GM12878 (cell line): Measurements from ENCODE around the gene ANKRD44. TPM values are rescaled to one million over a fixed set of nuclear protein-coding genes. Genes with fewer than 3 reads are reported as not detected.
A peak's percentile ranks its signal among the peaks of the same experiment; 100 is the strongest.

Source experiments
- ATAC-seq: fragments of 200-7000 bp; cut with Tn5 transposase; 3 replicates; pipeline ENCODE4 v1.9.1; 2020; ENCODE audit warnings: mild to moderate bottlenecking, moderate library complexity
- BruUV-seq: library from RNA; stranded (reverse); fragments of 400-500 nt; replicated peaks from 2 replicates; lab custom pipeline; 2021; lab: Mats Ljungman, UMichigan
- CTCF ChIA-PET: fragments of 300-600 bp; sonication (Branson Sonifier 250); formaldehyde crosslinking; extraction: SDS; loops from one replicate; lab custom pipeline; 2021; ENCODE audit warnings: inconsistent platforms; lab: Yijun Ruan, JAX
- POLR2A ChIA-PET: fragments of 350-600 bp; formaldehyde crosslinking; extraction: SDS; loops from one replicate; lab custom pipeline; 2021; ENCODE audit warnings: inconsistent platforms; lab: Charles Lee
- RAD21 ChIA-PET: fragments of 300-600 bp; sonication (Branson Sonifier 250); formaldehyde crosslinking; loops from one replicate; lab custom pipeline; 2023; ENCODE audit warnings: antibody characterized with exemption; ENCODE audit not compliant: unreplicated experiment; lab: Charles Lee
- SMC1A ChIA-PET: fragments of 300-600 bp; sonication (Branson Sonifier 250); formaldehyde crosslinking; loops from one replicate; lab custom pipeline; 2023; ENCODE audit not compliant: unreplicated experiment, uncharacterized antibody; lab: Charles Lee
- DNase-seq: peaks from one replicate; pipeline ENCODE4 v3.0.0-alpha.2; 2011; ENCODE audit warnings: low read depth, low spot score
- FAIRE-seq: peaks from 3 replicates; lab custom pipeline; 2011; peaks lifted over from hg19 to GRCh38; lab: Jason Lieb, UNC
- H2AFZ ChIP-seq: 2 replicates; pipeline ENCODE4 v1.6.0; 2011; ENCODE audit warnings: low read depth, low read length, control low read depth; ENCODE audit not compliant: control insufficient read depth
- H3K27ac ChIP-seq: 2 replicates; pipeline ENCODE4 v1.5.1; 2011; ENCODE audit warnings: control low read depth; ENCODE audit not compliant: control insufficient read depth, insufficient read depth
- H3K27me3 ChIP-seq, 2 experiments: replicated peaks in 1 of 2; 2 replicates each; pipeline versions ENCODE4 v1.6.0 to v1.6.1; 2011; ENCODE audit warnings: low read length in 1 of 2; ENCODE audit not compliant: control insufficient read depth in 2 of 2, insufficient read depth in 2 of 2
- H3K36me3 ChIP-seq, 2 experiments: 2 replicates each; pipeline ENCODE4 v1.5.1; 2011; ENCODE audit warnings: low read length in 1 of 2; ENCODE audit not compliant: control insufficient read depth in 2 of 2, insufficient read depth in 2 of 2
- H3K4me1 ChIP-seq: 2 replicates; pipeline ENCODE4 v1.6.1; 2011; ENCODE audit warnings: mild to moderate bottlenecking, low read length, moderate library complexity, mixed read lengths; ENCODE audit not compliant: control insufficient read depth, insufficient read depth
- H3K4me2 ChIP-seq: 2 replicates; pipeline ENCODE4 v1.6.0; 2011; ENCODE audit warnings: control low read depth; ENCODE audit not compliant: control insufficient read depth, insufficient read depth
- H3K4me3 ChIP-seq: fragments of 200-600 bp; sonication (generic); 2 replicates; pipeline ENCODE4 v1.5.1; 2016
- H3K79me2 ChIP-seq: 2 replicates; pipeline ENCODE4 v1.6.0; 2011; ENCODE audit warnings: low read length; ENCODE audit not compliant: control insufficient read depth, insufficient read depth
- H3K9ac ChIP-seq: 2 replicates; pipeline ENCODE4 v1.8.0; 2011; ENCODE audit warnings: low read length, control low read depth, mixed read lengths; ENCODE audit not compliant: control insufficient read depth, insufficient read depth
- H3K9me3 ChIP-seq: replicated peaks from 3 replicates; pipeline ENCODE4 v1.5.1; 2011; ENCODE audit warnings: mild to moderate bottlenecking, low read length; ENCODE audit not compliant: control insufficient read depth, insufficient read depth
- H4K20me1 ChIP-seq: 2 replicates; pipeline ENCODE4 v1.6.0; 2011; ENCODE audit not compliant: control insufficient read depth, insufficient read depth
- ATF7 ChIP-seq: fragments of 450-650 bp; IDR thresholded peaks from 2 replicates; pipeline ENCODE4 v1.6.1; 2016; ENCODE audit warnings: low read depth, mild to moderate bottlenecking
- EGR1 ChIP-seq, 2 experiments: IDR thresholded peaks; 1 replicate in 1 of 2; 2 replicates in 1 of 2; pipeline ENCODE4 v1.6.1; 2011 to 2012; ENCODE audit warnings: low read depth in 2 of 2, low read length in 2 of 2, borderline replicate concordance in 1 of 2, mild to moderate bottlenecking in 1 of 2, moderate library complexity in 1 of 2
- ETV6 ChIP-seq, 2 experiments: fragments of 450-650 bp in 1 of 2; IDR thresholded peaks in 1 of 2; conservative IDR thresholded peaks in 1 of 2; 2 replicates each; pipeline ENCODE4 v1.6.1; 2014; ENCODE audit warnings: antibody characterized with exemption in 1 of 2, borderline replicate concordance in 1 of 2, low read depth in 1 of 2, mild to moderate bottlenecking in 1 of 2, moderate library complexity in 1 of 2
- EZH2 ChIP-seq: IDR thresholded peaks from 2 replicates; pipeline ENCODE4 v1.6.1; 2012; ENCODE audit warnings: low read depth, mild to moderate bottlenecking, control low read depth, inconsistent platforms, low read length, borderline replicate concordance; ENCODE audit not compliant: control insufficient read depth
- PAX5 ChIP-seq: IDR thresholded peaks from 2 replicates; pipeline ENCODE4 v1.6.1; 2011; ENCODE audit warnings: low read depth, low read length, borderline replicate concordance
- RAD51 ChIP-seq: fragments of 450-650 bp; IDR thresholded peaks from 2 replicates; pipeline ENCODE4 v1.6.1; 2016; ENCODE audit warnings: moderate library complexity, mild to moderate bottlenecking, inconsistent platforms
- RCOR1 ChIP-seq: conservative IDR thresholded peaks from 2 replicates; pipeline ENCODE4 v1.6.1; 2012; ENCODE audit warnings: low read depth, low read length, improper control_type of control experiment
- RUNX3 ChIP-seq: IDR thresholded peaks from 2 replicates; pipeline ENCODE4 v1.6.1; 2012; ENCODE audit warnings: low read length, inconsistent platforms
- SMC3 ChIP-seq: IDR thresholded peaks from 2 replicates; pipeline ENCODE4 v1.6.1; 2011; ENCODE audit warnings: low read length, improper control_type of control experiment, borderline replicate concordance
- SPI1 ChIP-seq: IDR thresholded peaks from 2 replicates; pipeline ENCODE4 v1.6.1; 2011; ENCODE audit warnings: low read depth, mild to moderate bottlenecking, low read length, moderate library complexity, borderline replicate concordance; ENCODE audit not compliant: insufficient read depth
- STAT1 ChIP-seq: fragments of 450-650 bp; conservative IDR thresholded peaks from 2 replicates; pipeline ENCODE4 v1.6.1; 2014; ENCODE audit warnings: antibody characterized with exemption, mild to moderate bottlenecking
- SUPT20H ChIP-seq: IDR thresholded peaks from 2 replicates; pipeline ENCODE4 v1.6.1; 2011; ENCODE audit warnings: low read depth, mild to moderate bottlenecking, low read length, moderate library complexity, borderline replicate concordance; ENCODE audit not compliant: control insufficient read depth
- ZBED1 ChIP-seq: IDR thresholded peaks from 2 replicates; pipeline ENCODE4 v1.6.1; 2016; ENCODE audit warnings: borderline replicate concordance
- ZSCAN29 ChIP-seq: fragments of 450-650 bp; IDR thresholded peaks from 2 replicates; pipeline ENCODE4 v1.6.1; 2017; ENCODE audit warnings: mild to moderate bottlenecking, moderate library complexity
- WGBS: methylation state at CpG from one replicate; pipeline ENCODE4 v1.1.6; 2016; ENCODE audit warnings: low lambda C conversion rate; ENCODE audit not compliant: insufficient replicate concordance, insufficient coverage; ENCODE audit errors: missing lambda C conversion rate; 5-methylcytosine and 5-hydroxymethylcytosine counted together
- in situ Hi-C: fragments of 300-500 bp; cut with MboI; formaldehyde crosslinking; loops from 9 replicates; pipeline ENCODE4 v1.14.3; 2018; ENCODE audit warnings: mixed read lengths
- intact Hi-C: fragments of 100-400 bp; cut with micrococcal nuclease; formaldehyde crosslinking; loops from one replicate; pipeline ENCODE4 v1.14.2; 2022; ENCODE audit not compliant: unreplicated experiment
- polyA plus RNA-seq, 11 experiments: library from polyadenylated mRNA; depleted of rRNA in 4 of 11; unstranded in 6 of 11; stranded (reverse) in 5 of 11; fragments of >200 nt; fragmentation: Nextera tagmentation in 4 of 11; fragmentation: Illumina TruSeq in 1 of 11; extraction: Ambion mirVana in 4 of 11; extraction: Trizol in 1 of 11; gene quantifications; 1 replicate in 1 of 11; 2 replicates in 10 of 11; pipeline versions ENCODE4 v1.2.1 to v1.2.3, GENCODE V29; 2011 to 2016; ENCODE audit warnings: inconsistent platforms in 2 of 11, missing spikeins in 2 of 11, low read depth in 1 of 11
- total RNA-seq, 4 experiments: library from RNA; depleted of rRNA in 3 of 4; stranded (reverse); fragments of >200 nt in 3 of 4; fragmentation: Illumina TruSeq in 1 of 4; extraction: Trizol in 1 of 4; gene quantifications; 2 replicates each; pipeline versions ENCODE4 v1.2.1 to v1.2.3, GENCODE V29; 2013 to 2021
- TF ChIP-seq, protein P1 (sequence below): fragments of 450-650 bp; IDR thresholded peaks from 2 replicates; pipeline ENCODE4 v1.6.1; 2017; ENCODE audit warnings: antibody characterized with exemption, mild to moderate bottlenecking, moderate library complexity
- TF ChIP-seq, protein P2 (sequence below): fragments of 450-650 bp; IDR thresholded peaks from 2 replicates; pipeline ENCODE4 v1.6.1; 2014; ENCODE audit warnings: mild to moderate bottlenecking
- TF ChIP-seq, protein P3 (sequence below): fragments of 450-650 bp; IDR thresholded peaks from 2 replicates; pipeline ENCODE4 v1.6.1; 2017; ENCODE audit warnings: borderline replicate concordance

The ANKRD44 gene
- total and polyA plus RNA-seq, 10 of the 15 experiments (the other 5 are each of a cell fraction or from before 2014, with no cell fraction given): 19.1 to 99.1 (median 59.6) TPM

DNA sequence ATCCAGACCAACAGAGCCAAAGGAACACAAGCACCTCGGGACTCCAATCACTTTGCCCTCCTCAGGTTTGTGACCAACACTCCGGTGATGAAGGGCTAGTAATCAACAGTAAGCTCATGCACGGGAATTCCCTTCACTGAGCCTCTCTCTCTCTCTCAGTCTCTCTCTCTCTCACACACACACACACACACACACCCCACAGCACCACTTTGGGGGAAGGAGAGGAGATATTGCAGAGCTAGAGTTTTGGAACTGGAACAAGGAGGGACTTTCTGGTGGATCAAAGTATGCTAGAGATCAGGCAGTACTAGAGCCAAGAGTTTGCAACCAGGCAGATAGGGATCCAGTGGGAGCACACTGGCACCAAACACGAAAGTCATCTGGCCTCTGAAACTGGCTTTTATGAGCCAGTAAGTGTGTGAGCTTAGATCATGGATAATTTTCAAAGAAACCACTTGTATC lies 98.7 kb downstream of the ANKRD44 start:
- WGBS: 2% methylated on average over 4 of the region's 4 CpGs
- POLR2A ChIA-PET: interaction anchor here (0.6 to 6.4 kb wide), 11 partner anchors 10 to 97 kb away, joined by 3 to 58 read pairs (median 6); partner anchors contain the start of gene ANKRD44
- H4K20me1 ChIP-seq: no peaks in the 10 kb centered on the region
- peak overlapping the region; percentile 77 for H3K4me2 ChIP-seq
- FAIRE-seq (no peak), DNase-seq (no peak), ATAC-seq (peak; percentile 47)
- H3K79me2 ChIP-seq: peaks cover 95% of the 10 kb centered on the region
- CTCF ChIA-PET: interaction anchor here (1.0 to 4.7 kb wide), 6 partner anchors 13 to 96 kb away, joined by 3 to 34 read pairs (median 6); no protein-coding TSS in a partner anchor
- H3K36me3 ChIP-seq: no peaks in the 10 kb centered on the region
- in situ Hi-C loops: no loop called here
- BruUV-seq: no TSS peak
- H3K27me3 ChIP-seq: no peaks in the 10 kb centered on the region
- peak overlapping the region; percentile 97 for H3K27ac ChIP-seq
- peak overlapping the region; percentile 76 for H3K9ac ChIP-seq
- SMC1A ChIA-PET: interaction anchor here (0.6 to 18.1 kb wide), 20 partner anchors 9 to 799 kb away, joined by 3 to 433 read pairs (median 5); partner anchors contain the start of gene ANKRD44
- peak overlapping the region; percentile 37; the same call in 1 of the 2 replicates for H3K4me3 ChIP-seq
- RAD21 ChIA-PET: interaction anchor here (1.1 to 18.1 kb wide), 9 partner anchors 8 to 137 kb away, joined by 3 to 408 read pairs (median 6); partner anchors contain the start of gene ANKRD44
- H3K9me3 ChIP-seq: no peaks in the 10 kb centered on the region
- no peak overlapping the region for H2AFZ ChIP-seq
- intact Hi-C loops: no loop called here
- H3K4me1 ChIP-seq: peaks cover 84% of the 10 kb centered on the region
- peak in 1 of 2 experiments; percentile 64; a peak in 2 of 4 replicates for TF ChIP-seq ETV6 (conservative IDR thresholded peaks at IDR 0.05 in 1 of 2, IDR thresholded peaks at IDR 0.05 in 1 of 2; ENCODE audit: borderline replicate concordance in 1 of 2, low read depth in 1 of 2)
- no peak; the same call in 1 of the 2 replicates for TF ChIP-seq SMC3
- TF ChIP-seq SUPT20H: no peak
- TF ChIP-seq, protein P1, sequence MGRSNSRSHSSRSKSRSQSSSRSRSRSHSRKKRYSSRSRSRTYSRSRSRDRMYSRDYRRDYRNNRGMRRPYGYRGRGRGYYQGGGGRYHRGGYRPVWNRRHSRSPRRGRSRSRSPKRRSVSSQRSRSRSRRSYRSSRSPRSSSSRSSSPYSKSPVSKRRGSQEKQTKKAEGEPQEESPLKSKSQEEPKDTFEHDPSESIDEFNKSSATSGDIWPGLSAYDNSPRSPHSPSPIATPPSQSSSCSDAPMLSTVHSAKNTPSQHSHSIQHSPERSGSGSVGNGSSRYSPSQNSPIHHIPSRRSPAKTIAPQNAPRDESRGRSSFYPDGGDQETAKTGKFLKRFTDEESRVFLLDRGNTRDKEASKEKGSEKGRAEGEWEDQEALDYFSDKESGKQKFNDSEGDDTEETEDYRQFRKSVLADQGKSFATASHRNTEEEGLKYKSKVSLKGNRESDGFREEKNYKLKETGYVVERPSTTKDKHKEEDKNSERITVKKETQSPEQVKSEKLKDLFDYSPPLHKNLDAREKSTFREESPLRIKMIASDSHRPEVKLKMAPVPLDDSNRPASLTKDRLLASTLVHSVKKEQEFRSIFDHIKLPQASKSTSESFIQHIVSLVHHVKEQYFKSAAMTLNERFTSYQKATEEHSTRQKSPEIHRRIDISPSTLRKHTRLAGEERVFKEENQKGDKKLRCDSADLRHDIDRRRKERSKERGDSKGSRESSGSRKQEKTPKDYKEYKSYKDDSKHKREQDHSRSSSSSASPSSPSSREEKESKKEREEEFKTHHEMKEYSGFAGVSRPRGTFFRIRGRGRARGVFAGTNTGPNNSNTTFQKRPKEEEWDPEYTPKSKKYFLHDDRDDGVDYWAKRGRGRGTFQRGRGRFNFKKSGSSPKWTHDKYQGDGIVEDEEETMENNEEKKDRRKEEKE: no peak
- TF ChIP-seq SPI1: no peak
- no peak for TF ChIP-seq RAD51
- no peak for TF ChIP-seq STAT1
- TF ChIP-seq RUNX3: peak; percentile 73
- TF ChIP-seq, protein P2, sequence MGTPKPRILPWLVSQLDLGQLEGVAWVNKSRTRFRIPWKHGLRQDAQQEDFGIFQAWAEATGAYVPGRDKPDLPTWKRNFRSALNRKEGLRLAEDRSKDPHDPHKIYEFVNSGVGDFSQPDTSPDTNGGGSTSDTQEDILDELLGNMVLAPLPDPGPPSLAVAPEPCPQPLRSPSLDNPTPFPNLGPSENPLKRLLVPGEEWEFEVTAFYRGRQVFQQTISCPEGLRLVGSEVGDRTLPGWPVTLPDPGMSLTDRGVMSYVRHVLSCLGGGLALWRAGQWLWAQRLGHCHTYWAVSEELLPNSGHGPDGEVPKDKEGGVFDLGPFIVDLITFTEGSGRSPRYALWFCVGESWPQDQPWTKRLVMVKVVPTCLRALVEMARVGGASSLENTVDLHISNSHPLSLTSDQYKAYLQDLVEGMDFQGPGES: no peak
- no peak for TF ChIP-seq RCOR1
- peak; percentile 84 for TF ChIP-seq ATF7
- TF ChIP-seq ZBED1: no peak
- no peak for TF ChIP-seq PAX5
- TF ChIP-seq EGR1 (IDR thresholded peaks at IDR 0.05; ENCODE audit: borderline replicate concordance in 1 of 2, low read depth in 2 of 2, low read length in 2 of 2): no peak
- no peak for TF ChIP-seq ZSCAN29
- TF ChIP-seq, protein P3, sequence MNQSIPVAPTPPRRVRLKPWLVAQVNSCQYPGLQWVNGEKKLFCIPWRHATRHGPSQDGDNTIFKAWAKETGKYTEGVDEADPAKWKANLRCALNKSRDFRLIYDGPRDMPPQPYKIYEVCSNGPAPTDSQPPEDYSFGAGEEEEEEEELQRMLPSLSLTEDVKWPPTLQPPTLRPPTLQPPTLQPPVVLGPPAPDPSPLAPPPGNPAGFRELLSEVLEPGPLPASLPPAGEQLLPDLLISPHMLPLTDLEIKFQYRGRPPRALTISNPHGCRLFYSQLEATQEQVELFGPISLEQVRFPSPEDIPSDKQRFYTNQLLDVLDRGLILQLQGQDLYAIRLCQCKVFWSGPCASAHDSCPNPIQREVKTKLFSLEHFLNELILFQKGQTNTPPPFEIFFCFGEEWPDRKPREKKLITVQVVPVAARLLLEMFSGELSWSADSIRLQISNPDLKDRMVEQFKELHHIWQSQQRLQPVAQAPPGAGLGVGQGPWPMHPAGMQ: no peak
- TF ChIP-seq EZH2: no peak
